ENCODE data around the gene ABCA2. TPM values are rescaled to one million over a fixed set of nuclear protein-coding genes. Genes with fewer than 3 reads are reported as not detected.

The ABCA2 gene
- total RNA-seq, 1 experiment from 2014 or later: 22.6 TPM

DNA sequence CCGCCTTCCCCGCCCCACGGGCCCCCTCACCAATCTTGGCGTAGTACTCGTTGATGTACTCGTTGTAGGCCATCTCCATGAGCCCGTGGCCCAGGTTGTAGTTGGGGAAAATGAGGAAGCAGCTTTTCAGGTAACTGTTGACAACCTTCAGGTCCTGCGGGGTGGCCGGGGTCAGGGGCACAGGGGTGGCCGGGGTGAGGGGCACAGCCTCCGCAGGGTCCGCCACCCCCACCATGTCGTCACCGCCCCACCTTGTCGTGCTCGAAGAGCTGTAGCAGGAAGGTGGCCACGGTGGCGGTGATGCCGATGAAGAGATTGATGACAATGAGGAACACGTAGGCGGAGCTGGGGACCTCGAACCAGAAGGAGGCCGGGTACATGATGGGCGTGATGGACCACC is 16.9 kb downstream of the ABCA2 start:
- TF ChIP-seq, protein P1, sequence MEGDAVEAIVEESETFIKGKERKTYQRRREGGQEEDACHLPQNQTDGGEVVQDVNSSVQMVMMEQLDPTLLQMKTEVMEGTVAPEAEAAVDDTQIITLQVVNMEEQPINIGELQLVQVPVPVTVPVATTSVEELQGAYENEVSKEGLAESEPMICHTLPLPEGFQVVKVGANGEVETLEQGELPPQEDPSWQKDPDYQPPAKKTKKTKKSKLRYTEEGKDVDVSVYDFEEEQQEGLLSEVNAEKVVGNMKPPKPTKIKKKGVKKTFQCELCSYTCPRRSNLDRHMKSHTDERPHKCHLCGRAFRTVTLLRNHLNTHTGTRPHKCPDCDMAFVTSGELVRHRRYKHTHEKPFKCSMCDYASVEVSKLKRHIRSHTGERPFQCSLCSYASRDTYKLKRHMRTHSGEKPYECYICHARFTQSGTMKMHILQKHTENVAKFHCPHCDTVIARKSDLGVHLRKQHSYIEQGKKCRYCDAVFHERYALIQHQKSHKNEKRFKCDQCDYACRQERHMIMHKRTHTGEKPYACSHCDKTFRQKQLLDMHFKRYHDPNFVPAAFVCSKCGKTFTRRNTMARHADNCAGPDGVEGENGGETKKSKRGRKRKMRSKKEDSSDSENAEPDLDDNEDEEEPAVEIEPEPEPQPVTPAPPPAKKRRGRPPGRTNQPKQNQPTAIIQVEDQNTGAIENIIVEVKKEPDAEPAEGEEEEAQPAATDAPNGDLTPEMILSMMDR (IDR thresholded peaks at IDR 0.05; ENCODE audit: insufficient read depth in 1 of 2, low read depth in 1 of 2, low read length in 1 of 2, severe bottlenecking in 1 of 2, unreplicated experiment in 1 of 2): no peak
- ChIA-PET CTCF (no interaction called here), POLR2A (no interaction called here)
- Histone ChIP-seq H3K36me3 (ENCODE audit: control insufficient read depth, insufficient read depth, low read length) (no peaks in the 10 kb centered on the region; the same call in 1 of the 2 replicates), H3K9me3 (no peaks in the 10 kb centered on the region), H3K4me1 (no peaks in the 10 kb centered on the region), H3K4me3 (ENCODE audit: low read depth, low read length) (no peak overlapping the region), H3K27me3 (replicated peaks; ENCODE audit: control insufficient read depth, insufficient read depth, low read length) (no peaks in the 10 kb centered on the region)
- BruUV-seq (replicated peaks): no TSS peak
- Mint-ChIP-seq H3K36me3 (ENCODE audit: insufficient read depth, unreplicated experiment) (no peaks in the 10 kb centered on the region), H3K4me1 (ENCODE audit: low read depth, unreplicated experiment) (no peaks in the 10 kb centered on the region), H3K9me3 (ENCODE audit: unreplicated experiment) (no peaks in the 10 kb centered on the region), H3K27ac (ENCODE audit: unreplicated experiment) (no peak overlapping the region), H3K4me3 (ENCODE audit: unreplicated experiment) (no peak overlapping the region), H3K27me3 (ENCODE audit: insufficient read depth, unreplicated experiment) (no peaks in the 10 kb centered on the region)
- intact Hi-C loops (cut with micrococcal nuclease; ENCODE audit: unreplicated experiment): no loop called here
- no peak for DNase-seq

DNA sequence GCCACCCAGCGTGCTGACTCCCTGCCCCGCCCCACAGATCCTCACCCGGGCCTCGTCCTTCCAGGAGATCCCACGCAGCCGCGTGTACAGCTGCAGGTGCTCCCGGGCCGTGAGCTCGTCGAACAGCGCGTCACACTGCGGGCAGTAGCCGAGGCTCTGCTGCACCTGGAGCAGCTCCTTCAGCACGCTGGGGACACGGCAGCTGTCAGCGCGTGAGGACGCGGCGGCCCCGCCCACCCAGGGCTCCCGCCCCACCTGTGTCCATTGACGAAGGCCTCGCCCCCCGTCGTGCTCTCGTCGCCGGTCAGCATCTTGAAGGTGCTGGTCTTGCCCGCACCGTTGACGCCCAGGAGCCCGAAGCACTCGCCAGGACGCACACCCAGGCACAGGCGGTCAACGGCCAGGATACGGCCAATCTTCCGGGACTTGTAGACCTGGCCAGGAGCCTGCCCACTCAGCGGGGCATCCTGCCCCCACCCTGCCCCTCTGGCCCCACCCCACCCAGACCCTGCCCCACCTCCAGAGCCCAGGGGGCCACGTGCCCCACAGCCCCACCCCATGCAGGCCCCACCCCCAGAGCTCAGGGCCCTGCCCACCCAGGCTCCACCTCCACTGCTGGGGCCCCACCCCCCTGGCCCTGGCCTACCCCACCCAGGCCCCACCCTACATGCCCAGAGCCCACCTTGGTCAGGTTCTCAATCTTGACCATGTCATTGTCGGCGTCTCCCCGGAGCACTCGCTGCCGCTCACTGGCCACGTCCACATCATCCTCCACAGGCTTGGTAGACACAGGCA is 17.9 kb downstream of the ABCA2 start:
- POLR2A ChIA-PET: interaction anchor here (0.5 kb wide), 1 partner anchor 42 kb away, joined by 5 read pairs; no protein-coding TSS in a partner anchor
- Mint-ChIP-seq H3K4me3 (ENCODE audit: unreplicated experiment) (no peak overlapping the region), H3K27ac (ENCODE audit: unreplicated experiment) (no peak overlapping the region), H3K27me3 (ENCODE audit: insufficient read depth, unreplicated experiment) (no peaks in the 10 kb centered on the region), H3K9me3 (ENCODE audit: unreplicated experiment) (no peaks in the 10 kb centered on the region), H3K4me1 (ENCODE audit: low read depth, unreplicated experiment) (no peaks in the 10 kb centered on the region), H3K36me3 (ENCODE audit: insufficient read depth, unreplicated experiment) (no peaks in the 10 kb centered on the region)
- TF ChIP-seq, protein P1 (IDR thresholded peaks at IDR 0.05; ENCODE audit: insufficient read depth in 1 of 2, low read depth in 1 of 2, low read length in 1 of 2, severe bottlenecking in 1 of 2, unreplicated experiment in 1 of 2): no peak
- H3K9me3 ChIP-seq: no peaks in the 10 kb centered on the region
- no peak for DNase-seq
- H3K4me3 ChIP-seq (ENCODE audit: low read depth, low read length): no peak overlapping the region
- CTCF ChIA-PET: interaction anchor here (0.6 kb wide), 2 partner anchors 22 to 638 kb away, joined by 3 to 7 read pairs; partner anchors contain the start of gene FUT7
- intact Hi-C loops (cut with micrococcal nuclease; ENCODE audit: unreplicated experiment): no loop called here
- H3K36me3 ChIP-seq (ENCODE audit: control insufficient read depth, insufficient read depth, low read length): no peaks in the 10 kb centered on the region
- BruUV-seq (replicated peaks): no TSS peak
- H3K4me1 ChIP-seq: no peaks in the 10 kb centered on the region
- H3K27me3 ChIP-seq (replicated peaks; ENCODE audit: control insufficient read depth, insufficient read depth, low read length): no peaks in the 10 kb centered on the region

DNA sequence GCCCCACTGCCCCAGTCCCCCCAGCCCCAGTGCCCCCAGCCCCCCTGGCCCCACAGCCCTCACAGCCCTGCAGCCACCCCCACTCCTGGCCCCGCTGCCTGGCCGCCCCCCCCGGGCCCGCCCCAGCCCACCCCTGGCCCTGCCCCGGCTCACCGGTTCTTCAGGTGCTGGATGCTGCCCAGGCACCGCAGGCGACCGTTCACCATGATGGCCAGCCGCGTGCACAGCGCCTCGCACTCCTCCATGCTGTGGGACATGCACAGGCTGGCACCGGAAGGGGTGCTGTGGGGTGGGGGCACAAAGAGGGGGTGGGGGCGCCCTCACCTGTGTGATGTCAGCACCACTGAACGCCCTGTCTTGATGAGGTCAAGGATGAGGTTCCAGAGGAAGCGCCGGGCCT is 18.8 kb downstream of the ABCA2 start:
- Mint-ChIP-seq H3K4me3 (ENCODE audit: unreplicated experiment) (no peak overlapping the region), H3K36me3 (ENCODE audit: insufficient read depth, unreplicated experiment) (no peaks in the 10 kb centered on the region), H3K4me1 (ENCODE audit: low read depth, unreplicated experiment) (no peaks in the 10 kb centered on the region), H3K27ac (ENCODE audit: unreplicated experiment) (no peak overlapping the region), H3K9me3 (ENCODE audit: unreplicated experiment) (no peaks in the 10 kb centered on the region), H3K27me3 (ENCODE audit: insufficient read depth, unreplicated experiment) (no peaks in the 10 kb centered on the region)
- H3K36me3 ChIP-seq (ENCODE audit: control insufficient read depth, insufficient read depth, low read length): no peaks in the 10 kb centered on the region
- H3K4me3 ChIP-seq (ENCODE audit: low read depth, low read length): no peak overlapping the region
- ChIA-PET CTCF (interaction anchor here (0.6 kb wide), 1 partner anchor 23 kb away, joined by 7 read pairs; the partner anchor contains the start of gene FUT7), POLR2A (no interaction called here)
- no peaks in the 10 kb centered on the region for H3K4me1 ChIP-seq
- no peaks in the 10 kb centered on the region for H3K27me3 ChIP-seq (replicated peaks; ENCODE audit: control insufficient read depth, insufficient read depth, low read length)
- TF ChIP-seq, protein P1 (IDR thresholded peaks at IDR 0.05; ENCODE audit: insufficient read depth in 1 of 2, low read depth in 1 of 2, low read length in 1 of 2, severe bottlenecking in 1 of 2, unreplicated experiment in 1 of 2): no peak
- BruUV-seq (replicated peaks): no TSS peak
- DNase-seq: no peak
- intact Hi-C loops (cut with micrococcal nuclease; ENCODE audit: unreplicated experiment): no loop called here
- no peaks in the 10 kb centered on the region for H3K9me3 ChIP-seq

All from Caco-2 (cell line).